HG03066 (cell line): ENCODE measurements around the gene SBNO2.

Source experiments
- ATAC-seq: cut with Tn5 transposase; IDR thresholded peaks from one replicate; pipeline ENCODE4 v1.9.1; 2021; ENCODE audit warnings: low read depth; ENCODE audit not compliant: unreplicated experiment

Gene SBNO2

GRCh38 chr19:1155352-1156304, 18.4 kb downstream of the SBNO2 start:
- no peak for ATAC-seq

- ATAC-seq: no peak
These were observed 19.2 kb downstream of the SBNO2 start for GRCh38 chr19:1154731-1155351.

GRCh38 chr19:1153891-1154730, 20.0 kb downstream of the SBNO2 start:
- ATAC-seq: no peak

- no peak for ATAC-seq
These were observed 22.0 kb downstream of the SBNO2 start for GRCh38 chr19:1151917-1152587.

GRCh38 chr19:1151037-1151724, 22.9 kb downstream of the SBNO2 start:
- ATAC-seq: no peak

GRCh38 chr19:1150333-1151036, 23.6 kb downstream of the SBNO2 start:
- no peak for ATAC-seq

GRCh38 chr19:1149259-1150045, 24.6 kb downstream of the SBNO2 start:
- ATAC-seq: no peak

GRCh38 chr19:1147934-1148549, 26.0 kb downstream of the SBNO2 start:
- no peak for ATAC-seq

GRCh38 chr19:1146858-1147780, 26.9 kb downstream of the SBNO2 start:
- no peak for ATAC-seq

GRCh38 chr19:1146412-1146699, 27.7 kb downstream of the SBNO2 start:
- ATAC-seq: no peak

GRCh38 chr19:1145635-1146411, 28.2 kb downstream of the SBNO2 start:
- no peak for ATAC-seq

GRCh38 chr19:1144741-1145140, 29.3 kb downstream of the SBNO2 start:
- no peak for ATAC-seq

- no peak for ATAC-seq
These were observed 30.2 kb downstream of the SBNO2 start for GRCh38 chr19:1143828-1144399.

- no peak for ATAC-seq
These were observed 32.1 kb downstream of the SBNO2 start for GRCh38 chr19:1141944-1142343.

GRCh38 chr19:1140272-1141027, 33.6 kb downstream of the SBNO2 start:
- no peak for ATAC-seq
